Measurements from ENCODE around the gene DIP2A. TPM values are rescaled to one million over a fixed set of nuclear protein-coding genes. Genes with fewer than 3 reads are reported as not detected.

Gene DIP2A
- total and polyA plus RNA-seq, 11 donors, result 13.4 to 31.9 (median 22.6) TPM

GRCh38 chr21:46456750-46457149 lies 1.9 kb upstream of the DIP2A start:
- Histone ChIP-seq H3K36me3 (peaks cover 0 to 7% (median 0%) of the 10 kb centered on the region in 9 donors), H3K27ac (peak overlapping the region in 7 of 12 donors; percentile 63 to 100 (median 97)), H3K27me3 (no peaks in the 10 kb centered on the region), H3K9me3 (no peaks in the 10 kb centered on the region), H3K4me1 (peaks cover 3 to 68% (median 44%) of the 10 kb centered on the region in 12 donors), H3K4me3 (peak overlapping the region in 5 of 12 donors; percentile 95 to 100 (median 97))
- intact Hi-C loops (cut with DNase I), result no loop called here
- ATAC-seq (no peak), DNase-seq (no peak)
- TF ChIP-seq POLR2A (IDR thresholded peaks at IDR 0.05), result no peak
- TF ChIP-seq CTCF (IDR thresholded peaks at IDR 0.05), result no peak
- 86 to 96% (median 91%) methylated on average over 4 of the region's 4 CpGs for WGBS, 4 donors

GRCh38 chr21:46457801-46458314 lies 833 bp upstream of the DIP2A start:
- Histone ChIP-seq H3K27me3 (no peaks in the 10 kb centered on the region), H3K36me3 (peaks cover 0 to 7% (median 0%) of the 10 kb centered on the region in 9 donors), H3K4me3 (peak overlapping the region; percentile 63 to 100 (median 96)), H3K27ac (peak overlapping the region; percentile 92 to 100 (median 96)), H3K4me1 (peaks cover 3 to 74% (median 47%) of the 10 kb centered on the region in 12 donors), H3K9me3 (no peaks in the 10 kb centered on the region)
- TF ChIP-seq CTCF (IDR thresholded peaks at IDR 0.05) (no peak), POLR2A (IDR thresholded peaks at IDR 0.05) (no peak)
- intact Hi-C loops (cut with DNase I), result no loop called here
- WGBS, 4 donors, result 1% methylated on average over 22 to 30 of the region's 30 CpGs
- DNase-seq, result peak; percentile 44 to 79 (median 56)
- peak in 3 of 4 donors; percentile 17 to 30 (median 20) for ATAC-seq

- DNase-seq, result no peak
- 0 to 1% (median 0%) methylated on average over 6 to 36 of the region's 36 CpGs for whole genome bisulfite sequencing, 4 donors
- intact Hi-C loops (cut with DNase I), result loop anchor here in 1 of 10 donors (1.0 kb wide), 1 partner anchor 176 kb away; the partner anchor contains the start of gene PRMT2
- no peaks in the 10 kb centered on the region for H3K9me3 ChIP-seq
- H3K27ac ChIP-seq, result peak overlapping the region; percentile 84 to 97 (median 94)
- no peak for ATAC-seq
- no peaks in the 10 kb centered on the region for H3K27me3 ChIP-seq
- H3K4me1 ChIP-seq, result peaks cover 3 to 73% (median 45%) of the 10 kb centered on the region in 12 donors
- peaks cover 0 to 12% (median 4%) of the 10 kb centered on the region in 9 donors for H3K36me3 ChIP-seq
- no peak for TF ChIP-seq CTCF (IDR thresholded peaks at IDR 0.05)
- no peak for TF ChIP-seq POLR2A (IDR thresholded peaks at IDR 0.05)
- peak overlapping the region; percentile 77 to 100 (median 97) for H3K4me3 ChIP-seq
Measured at GRCh38 chr21:46459024-46459355, 299 bp downstream of the DIP2A start.

- WGBS, 4 donors, result 2 to 4% (median 3%) methylated on average over 8 to 41 of the region's 41 CpGs
- H3K27me3 ChIP-seq, result no peaks in the 10 kb centered on the region
- peaks cover 3 to 67% (median 41%) of the 10 kb centered on the region in 12 donors for H3K4me1 ChIP-seq
- H3K27ac ChIP-seq, result peak overlapping the region; percentile 84 to 97 (median 94)
- ATAC-seq (peak in 1 of 4 donors; percentile 2), DNase-seq (peak; percentile 41 to 73 (median 53))
- H3K9me3 ChIP-seq, result no peaks in the 10 kb centered on the region
- intact Hi-C loops (cut with DNase I), result loop anchor here in 1 of 10 donors (1.0 to 5.0 kb wide), 2 partner anchors 58 to 176 kb away; partner anchors contain the start of gene PRMT2
- peaks cover 0 to 17% (median 4%) of the 10 kb centered on the region in 9 donors for H3K36me3 ChIP-seq
- H3K4me3 ChIP-seq, result peak overlapping the region; percentile 77 to 100 (median 97)
- TF ChIP-seq CTCF (IDR thresholded peaks at IDR 0.05) (no peak), POLR2A (IDR thresholded peaks at IDR 0.05) (no peak)
Measured at GRCh38 chr21:46459356-46460112, 843 bp downstream of the DIP2A start.
